GM19193 (cell line): ENCODE results near the gene UPK3A.

Experiments used
- POLR2A ChIP-seq: IDR thresholded peaks from 4 replicates; pipeline ENCODE4 v1.6.1; 2011; ENCODE audit not compliant: insufficient read depth, insufficient read length; ENCODE audit errors: extremely low read depth

The UPK3A gene

GRCh38 chr22:45284705-45285262, at the start of gene UPK3A:
Gene UPK3A (plus strand): TSS chr22:45284949. CDS start chr22:45285014, 65 bp downstream.
- TF ChIP-seq POLR2A: no peak

GRCh38 chr22:45235101-45235777, 49.5 kb upstream of the UPK3A start:
- peak; percentile 70 for TF ChIP-seq POLR2A

GRCh38 chr22:45235851-45236342, 48.9 kb upstream of the UPK3A start:
- no peak for TF ChIP-seq POLR2A

- no peak for TF ChIP-seq POLR2A
Observed at GRCh38 chr22:45237065-45237990, 47.4 kb upstream of the UPK3A start.

- TF ChIP-seq POLR2A: no peak
Observed at GRCh38 chr22:45238076-45238956, 46.4 kb upstream of the UPK3A start.

- no peak for TF ChIP-seq POLR2A
Observed at GRCh38 chr22:45238957-45239680, 45.6 kb upstream of the UPK3A start.

- TF ChIP-seq POLR2A: no peak
Observed at GRCh38 chr22:45239681-45240051, 45.1 kb upstream of the UPK3A start.

GRCh38 chr22:45240104-45240809, 44.5 kb upstream of the UPK3A start:
- no peak for TF ChIP-seq POLR2A

GRCh38 chr22:45240810-45241631, 43.7 kb upstream of the UPK3A start, which contains the start of gene KIAA0930:
Gene KIAA0930 (minus strand): TSS chr22:45240894. CDS start chr22:45240703, 191 bp downstream.
- no peak for TF ChIP-seq POLR2A

- no peak for TF ChIP-seq POLR2A
Observed at GRCh38 chr22:45242778-45243191, 42.0 kb upstream of the UPK3A start.

GRCh38 chr22:45244916-45245315, 39.8 kb upstream of the UPK3A start:
- TF ChIP-seq POLR2A: no peak
